Subcutaneous adipose tissue (tissue), 4 donors: ENCODE measurements around the gene TMEM87B. TPM values are rescaled to one million over a fixed set of nuclear protein-coding genes. Genes with fewer than 3 reads are reported as not detected.

Experiments used
- total RNA-seq, 4 donors: library from RNA; depleted of rRNA; stranded (reverse); fragments of >200 nt; gene quantifications; one replicate each; pipeline ENCODE4 v1.1.0, GENCODE V29; 2016
- TF ChIP-seq, protein P1 (sequence below): fragments of 450-650 bp; IDR thresholded peaks from one replicate; pipeline ENCODE4 v1.5.1; 2016; ENCODE audit warnings: low read depth, mild to moderate bottlenecking, control low read depth, antibody characterized with exemption, moderate library complexity

TMEM87B gene
- total RNA-seq, 4 donors from 2014 or later: 13.6 to 27.5 (median 20.6) TPM

DNA sequence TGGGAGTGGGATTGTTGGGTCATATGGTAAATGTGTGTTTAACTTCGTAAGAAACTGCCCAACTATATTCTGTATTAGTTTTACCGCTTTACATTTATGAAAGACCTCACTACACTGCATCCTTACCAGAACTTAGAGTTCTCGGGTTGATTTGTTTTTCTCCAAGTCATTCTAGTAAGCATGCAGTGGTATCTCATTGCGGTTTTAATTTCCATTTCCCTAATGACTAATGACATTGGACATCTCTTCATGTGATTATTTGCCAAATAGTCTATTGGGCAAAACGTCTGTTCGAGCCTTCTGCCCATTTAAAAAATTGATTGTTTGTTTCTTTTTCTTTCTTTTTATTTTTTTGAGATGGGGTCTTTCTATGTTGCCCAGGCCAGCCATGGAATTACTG lies 89.9 kb downstream of the TMEM87B start:
- TF ChIP-seq, protein P1, sequence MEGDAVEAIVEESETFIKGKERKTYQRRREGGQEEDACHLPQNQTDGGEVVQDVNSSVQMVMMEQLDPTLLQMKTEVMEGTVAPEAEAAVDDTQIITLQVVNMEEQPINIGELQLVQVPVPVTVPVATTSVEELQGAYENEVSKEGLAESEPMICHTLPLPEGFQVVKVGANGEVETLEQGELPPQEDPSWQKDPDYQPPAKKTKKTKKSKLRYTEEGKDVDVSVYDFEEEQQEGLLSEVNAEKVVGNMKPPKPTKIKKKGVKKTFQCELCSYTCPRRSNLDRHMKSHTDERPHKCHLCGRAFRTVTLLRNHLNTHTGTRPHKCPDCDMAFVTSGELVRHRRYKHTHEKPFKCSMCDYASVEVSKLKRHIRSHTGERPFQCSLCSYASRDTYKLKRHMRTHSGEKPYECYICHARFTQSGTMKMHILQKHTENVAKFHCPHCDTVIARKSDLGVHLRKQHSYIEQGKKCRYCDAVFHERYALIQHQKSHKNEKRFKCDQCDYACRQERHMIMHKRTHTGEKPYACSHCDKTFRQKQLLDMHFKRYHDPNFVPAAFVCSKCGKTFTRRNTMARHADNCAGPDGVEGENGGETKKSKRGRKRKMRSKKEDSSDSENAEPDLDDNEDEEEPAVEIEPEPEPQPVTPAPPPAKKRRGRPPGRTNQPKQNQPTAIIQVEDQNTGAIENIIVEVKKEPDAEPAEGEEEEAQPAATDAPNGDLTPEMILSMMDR: no peak

DNA sequence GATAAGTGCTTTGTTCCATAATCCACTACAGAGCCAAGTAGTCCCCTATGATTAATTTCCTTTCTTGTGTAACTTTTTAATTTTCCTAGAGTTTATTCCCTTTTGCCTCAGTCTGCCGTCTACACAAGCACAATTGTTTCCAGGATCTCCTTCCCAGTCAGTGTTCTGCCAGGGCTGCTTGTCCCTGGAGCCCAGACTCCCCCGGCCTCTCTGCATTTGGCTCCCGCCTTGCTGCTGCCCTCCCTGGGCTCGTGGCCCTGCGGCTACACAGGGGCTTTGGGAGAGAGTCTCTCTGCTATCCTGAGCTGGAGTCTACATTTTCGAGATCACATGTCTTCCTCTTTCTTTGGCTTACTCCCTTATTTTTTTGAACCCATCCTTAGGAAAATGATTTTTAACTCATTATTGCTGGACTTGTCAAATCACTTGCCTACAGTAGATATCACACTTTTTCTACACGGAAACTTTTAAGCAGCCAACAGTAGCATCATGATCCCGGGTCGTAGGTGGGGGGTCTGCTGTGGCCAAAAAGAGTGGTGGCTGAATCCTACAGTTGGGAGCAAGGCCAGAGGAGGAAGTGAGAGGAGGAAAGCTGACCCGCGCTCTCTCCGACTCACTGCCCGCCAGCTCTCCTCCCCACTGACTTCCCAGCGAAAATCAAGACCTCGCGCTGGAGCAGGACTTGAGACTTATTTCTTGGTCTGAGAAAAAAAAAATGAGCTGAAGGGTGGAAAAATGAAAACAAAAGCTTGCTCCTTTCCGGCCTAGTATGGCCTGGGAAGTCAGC lies 92.5 kb downstream of the TMEM87B start:
- TF ChIP-seq, protein P1: no peak

DNA sequence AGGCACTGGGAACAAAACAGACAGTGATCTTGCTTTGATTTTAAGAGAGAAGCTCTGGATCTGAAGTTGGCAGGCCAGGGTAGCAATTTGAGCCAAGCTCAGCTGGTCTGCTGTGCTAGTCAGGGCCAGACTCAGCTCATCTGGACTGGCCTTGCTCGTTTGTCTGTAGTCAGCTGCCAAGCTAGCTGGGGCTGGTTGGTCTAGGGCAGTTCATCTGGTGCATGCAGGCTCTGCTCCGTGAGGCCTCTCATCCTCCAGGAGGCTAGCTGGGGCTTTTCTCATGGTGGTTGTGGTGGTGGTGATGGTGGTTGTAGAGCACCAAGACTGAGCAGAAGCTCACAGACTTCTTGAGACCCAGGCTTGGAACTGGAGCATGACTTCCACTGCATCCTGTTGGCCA lies 93.4 kb downstream of the TMEM87B start:
- TF ChIP-seq, protein P1: no peak

DNA sequence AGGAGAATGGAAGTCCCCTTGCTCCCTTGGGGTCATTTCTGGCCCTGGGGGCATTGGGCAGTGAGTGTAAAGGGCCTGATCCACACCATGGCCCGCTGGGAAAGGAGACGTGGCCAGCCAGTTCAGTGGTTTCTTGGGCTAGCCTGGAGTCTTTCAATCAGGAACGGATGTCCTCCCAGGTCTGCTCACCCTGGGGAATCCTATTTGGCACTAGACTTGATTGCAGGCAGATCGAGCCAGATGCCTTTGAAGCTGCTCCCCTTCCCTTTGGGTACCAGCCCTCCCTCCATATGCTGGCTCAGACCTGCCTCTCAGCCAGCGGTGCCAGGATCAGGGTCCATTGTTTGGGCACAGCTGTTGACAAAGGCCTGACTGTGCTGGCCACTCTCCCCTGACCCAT lies 94.1 kb downstream of the TMEM87B start:
- TF ChIP-seq, protein P1: no peak

DNA sequence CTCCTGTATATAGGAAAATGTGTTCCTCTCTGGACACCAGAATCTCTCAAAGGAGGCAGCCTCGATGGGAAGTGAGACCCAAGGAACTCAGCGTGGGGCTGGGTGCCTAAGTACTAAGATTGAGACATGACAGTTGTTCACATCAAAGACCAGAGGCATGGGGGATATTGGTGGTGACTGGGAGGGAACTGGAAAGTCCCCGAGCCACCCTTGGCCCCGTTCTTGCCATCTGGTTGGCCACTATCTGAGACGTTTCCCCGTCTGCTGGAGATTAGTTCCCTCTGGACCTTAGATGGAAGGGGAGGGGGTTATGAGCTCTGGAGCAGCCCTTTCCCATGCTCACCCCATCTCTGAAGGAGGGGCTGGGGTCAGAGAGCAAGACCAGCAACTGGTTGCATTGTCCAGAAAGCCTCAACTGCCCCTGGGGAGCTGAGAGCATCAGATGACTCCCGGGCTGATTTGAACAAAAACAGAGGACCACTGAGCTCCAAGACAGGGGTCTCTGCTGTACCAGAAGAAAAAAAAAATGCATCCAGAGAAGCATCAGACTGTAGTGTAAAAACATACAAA lies 94.9 kb downstream of the TMEM87B start:
- TF ChIP-seq, protein P1: no peak

DNA sequence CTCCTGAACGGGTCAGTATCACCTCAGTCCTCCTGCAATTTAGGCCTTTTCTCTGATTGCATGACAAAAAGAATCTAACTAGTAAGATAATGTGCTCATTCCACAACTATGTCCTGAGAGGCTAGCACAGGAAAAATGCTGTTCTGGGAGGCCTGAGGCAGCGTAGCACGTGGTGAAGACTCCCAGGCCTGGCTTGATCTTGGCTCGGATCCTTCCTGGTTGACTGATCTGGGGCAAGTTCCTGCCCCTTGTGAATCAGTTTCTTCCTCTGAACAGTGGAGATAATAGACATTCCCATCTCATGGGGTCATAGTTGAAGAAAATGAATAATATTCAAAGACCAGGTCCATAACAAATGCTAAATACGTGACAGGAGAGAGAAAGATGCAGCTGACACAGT lies 95.4 kb downstream of the TMEM87B start:
- TF ChIP-seq, protein P1: no peak

DNA sequence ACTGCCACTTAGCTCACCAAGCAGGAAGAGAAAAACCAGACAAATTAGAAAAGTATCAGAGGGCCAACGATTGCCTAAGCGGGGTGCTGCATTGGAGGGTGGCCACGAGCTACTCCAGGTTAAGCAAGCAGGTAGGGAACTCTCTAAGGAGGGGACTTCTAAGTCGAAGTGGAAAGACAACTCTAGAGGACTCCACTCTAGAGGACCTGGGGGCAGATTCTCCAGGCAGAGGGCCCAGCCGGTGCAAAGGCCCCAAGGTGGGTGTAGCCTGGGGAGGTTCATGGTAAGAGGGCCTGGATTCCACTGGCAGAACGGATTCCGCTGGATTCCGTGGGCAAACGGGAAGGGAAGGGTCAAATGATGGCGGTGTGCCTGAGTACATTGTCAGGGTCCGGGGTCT lies 95.8 kb downstream of the TMEM87B start:
- TF ChIP-seq, protein P1: no peak
